Measurements from ENCODE around the gene FMNL2. TPM values are rescaled to one million over a fixed set of nuclear protein-coding genes. Genes with fewer than 3 reads are reported as not detected.

The FMNL2 gene
- total and polyA plus RNA-seq, 2 of the 4 experiments (the other 2 are of a cell fraction), result 10.9 to 11.4 TPM

DNA sequence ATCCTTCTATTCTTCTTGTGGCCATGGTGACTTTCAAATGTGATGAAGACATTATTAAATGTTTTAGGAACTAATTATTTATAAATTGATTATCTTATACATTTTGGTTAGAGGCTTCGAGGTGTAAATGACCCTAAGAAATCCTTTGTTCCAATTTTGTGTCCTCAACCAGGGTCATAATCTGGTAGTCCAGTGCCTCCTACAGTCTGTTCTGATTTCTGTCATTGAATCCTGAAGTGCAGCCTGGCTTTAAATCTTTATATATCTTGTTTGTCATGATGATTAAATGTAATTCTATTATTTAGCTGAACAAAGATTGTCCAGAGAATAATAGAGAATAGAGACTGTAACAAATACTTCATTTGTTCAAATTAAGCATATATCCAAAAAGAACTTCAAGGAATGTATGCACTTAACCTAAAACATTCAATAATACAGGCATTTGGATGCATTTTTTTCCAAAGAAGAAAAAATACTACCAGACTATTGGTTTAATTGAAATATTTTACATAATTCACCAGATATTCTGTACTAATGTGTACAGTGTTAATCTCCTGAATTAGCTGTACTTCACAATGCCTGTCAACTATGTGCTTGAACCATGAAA, 292.5 kb downstream of the FMNL2 start:
- H2AFZ ChIP-seq (replicated peaks; ENCODE audit: low read length, poor library complexity), result no peak overlapping the region
- no peak overlapping the region for H3K9ac ChIP-seq (ENCODE audit: low read depth, low read length)
- H2BK5ac ChIP-seq (ENCODE audit: low read depth, low read length, poor library complexity, severe bottlenecking), result no peak overlapping the region
- intact Hi-C loops (cut with micrococcal nuclease), result loop anchor here (1.0 to 10.0 kb wide), 3 partner anchors 73 to 451 kb away; no protein-coding TSS in a partner anchor
- WGBS, 2 experiments (ENCODE audit: extremely low coverage in 2 of 2, insufficient read length in 1 of 2), result no CpG with 5 or more reads among the region's 1 CpG
- H3K4ac ChIP-seq (ENCODE audit: low read depth, low read length), result no peak overlapping the region
- no peaks in the 10 kb centered on the region for H3K79me1 ChIP-seq (ENCODE audit: low read depth in 1 of 2, low read length in 2 of 2)
- H3K4me3 ChIP-seq (ENCODE audit: insufficient read depth, low read depth, low read length), result no peak overlapping the region
- peak; percentile 87 for TF ChIP-seq RAD21 (IDR thresholded peaks at IDR 0.05; ENCODE audit: low read length)
- TF ChIP-seq SMC3 (IDR thresholded peaks at IDR 0.05; ENCODE audit: low read depth, low read length), result peak; percentile 90
- TF ChIP-seq, protein P1, sequence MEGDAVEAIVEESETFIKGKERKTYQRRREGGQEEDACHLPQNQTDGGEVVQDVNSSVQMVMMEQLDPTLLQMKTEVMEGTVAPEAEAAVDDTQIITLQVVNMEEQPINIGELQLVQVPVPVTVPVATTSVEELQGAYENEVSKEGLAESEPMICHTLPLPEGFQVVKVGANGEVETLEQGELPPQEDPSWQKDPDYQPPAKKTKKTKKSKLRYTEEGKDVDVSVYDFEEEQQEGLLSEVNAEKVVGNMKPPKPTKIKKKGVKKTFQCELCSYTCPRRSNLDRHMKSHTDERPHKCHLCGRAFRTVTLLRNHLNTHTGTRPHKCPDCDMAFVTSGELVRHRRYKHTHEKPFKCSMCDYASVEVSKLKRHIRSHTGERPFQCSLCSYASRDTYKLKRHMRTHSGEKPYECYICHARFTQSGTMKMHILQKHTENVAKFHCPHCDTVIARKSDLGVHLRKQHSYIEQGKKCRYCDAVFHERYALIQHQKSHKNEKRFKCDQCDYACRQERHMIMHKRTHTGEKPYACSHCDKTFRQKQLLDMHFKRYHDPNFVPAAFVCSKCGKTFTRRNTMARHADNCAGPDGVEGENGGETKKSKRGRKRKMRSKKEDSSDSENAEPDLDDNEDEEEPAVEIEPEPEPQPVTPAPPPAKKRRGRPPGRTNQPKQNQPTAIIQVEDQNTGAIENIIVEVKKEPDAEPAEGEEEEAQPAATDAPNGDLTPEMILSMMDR (conservative IDR thresholded peaks at IDR 0.05; ENCODE audit: low read depth, low read length), result peak; percentile 76
- TF ChIP-seq CHD1 (IDR thresholded peaks at IDR 0.05; ENCODE audit: low read depth, low read length), result no peak
- H3K9me3 ChIP-seq (ENCODE audit: control insufficient read depth, insufficient read depth, low read length), result no peaks in the 10 kb centered on the region
- no peak overlapping the region for H3K56ac ChIP-seq (ENCODE audit: extremely low read depth, insufficient read depth, low read length)
- no peak overlapping the region for H3K23ac ChIP-seq (ENCODE audit: low read depth, low read length)
- in situ Hi-C loops (cut with MboI; ENCODE audit: low sequenced_read_pairs), result loop anchor here (5.0 to 10.0 kb wide), 2 partner anchors 293 to 435 kb away; partner anchors contain the start of gene FMNL2
- no peaks in the 10 kb centered on the region for H3K9me1 ChIP-seq (ENCODE audit: insufficient read depth, low read length)
- H3K36me3 ChIP-seq (ENCODE audit: control insufficient read depth, insufficient read depth, low read length), result peaks cover 8% of the 10 kb centered on the region
- CTCF ChIA-PET, result interaction anchor here (0.6 to 2.4 kb wide), 5 partner anchors 9 to 214 kb away, joined by 3 to 12 read pairs (median 3); no protein-coding TSS in a partner anchor
- H3K4me2 ChIP-seq (ENCODE audit: low read depth, low read length), result no peak overlapping the region
- H4K8ac ChIP-seq (ENCODE audit: low read depth in 2 of 2, low read length in 2 of 2), result no peak overlapping the region
- no peak overlapping the region for H2BK120ac ChIP-seq (ENCODE audit: low read depth, low read length)
- H2AK5ac ChIP-seq (ENCODE audit: low read depth, low read length), result peak overlapping the region; percentile 43; the same call in 1 of the 2 replicates
- no peak overlapping the region for H3K27ac ChIP-seq (ENCODE audit: insufficient read depth, low read length)
- H3K14ac ChIP-seq (replicated peaks; ENCODE audit: low read depth, low read length), result no peak overlapping the region
- H4K91ac ChIP-seq (ENCODE audit: insufficient read depth, low read depth, low read length), result no peak overlapping the region
- ATAC-seq (ENCODE audit: low read depth) (peak; percentile 82), DNase-seq (peak; percentile 55)
- dilution Hi-C loops (cut with HindIII; ENCODE audit: low sequenced_read_pairs, unreplicated experiment), result loop anchor here (25.0 kb wide), 1 partner anchor 440 kb away; the partner anchor contains the start of gene STAM2
- no peak overlapping the region for H3K18ac ChIP-seq (ENCODE audit: low read depth, low read length)
- no peak overlapping the region for H4K5ac ChIP-seq (ENCODE audit: low read depth, low read length)
- H2AK9ac ChIP-seq (replicated peaks; ENCODE audit: low read depth, low read length, poor library complexity), result no peak overlapping the region
- POLR2A ChIA-PET (ENCODE audit: unreplicated experiment), result no interaction called here
- H3K4me1 ChIP-seq (ENCODE audit: control insufficient read depth, insufficient read depth, low read length), result no peaks in the 10 kb centered on the region
- BruUV-seq (replicated peaks), result no TSS peak
- no peak overlapping the region for H2BK15ac ChIP-seq (ENCODE audit: low read depth, low read length)
- H4K20me1 ChIP-seq (ENCODE audit: insufficient read depth, low read length), result no peaks in the 10 kb centered on the region
- H2BK20ac ChIP-seq (ENCODE audit: low read depth, low read length), result no peak overlapping the region
- no peaks in the 10 kb centered on the region for H3K27me3 ChIP-seq (ENCODE audit: control insufficient read depth, insufficient read depth, low read length)

Measured in IMR-90 (cell line).